ENCODE measurements around the gene MYO10. TPM values are rescaled to one million over a fixed set of nuclear protein-coding genes. Genes with fewer than 3 reads are reported as not detected.

The MYO10 gene
- total RNA-seq, 1 donor from 2014 or later, result 79.5 TPM

GRCh38 chr5:16712178-16712577, 223.9 kb downstream of the MYO10 start:
- DNase-seq (ENCODE audit: low read depth), result no peak

GRCh38 chr5:16709691-16710433, 226.2 kb downstream of the MYO10 start:
- DNase-seq (ENCODE audit: low read depth), result no peak

GRCh38 chr5:16707869-16708192, 228.3 kb downstream of the MYO10 start:
- DNase-seq (ENCODE audit: low read depth), result no peak

- DNase-seq (ENCODE audit: low read depth), result no peak
These were observed 228.8 kb downstream of the MYO10 start for GRCh38 chr5:16707168-16707868.

GRCh38 chr5:16704945-16705344, 231.1 kb downstream of the MYO10 start:
- no peak for DNase-seq (ENCODE audit: low read depth)

GRCh38 chr5:16702964-16703363, 233.1 kb downstream of the MYO10 start:
- DNase-seq (ENCODE audit: low read depth), result no peak

GRCh38 chr5:16701134-16702099, 234.7 kb downstream of the MYO10 start:
- DNase-seq (ENCODE audit: low read depth), result no peak

- DNase-seq (ENCODE audit: low read depth), result no peak
These were observed 236.0 kb downstream of the MYO10 start for GRCh38 chr5:16700081-16700480.

- DNase-seq (ENCODE audit: low read depth), result no peak
These were observed 240.3 kb downstream of the MYO10 start for GRCh38 chr5:16695779-16696178.

- no peak for DNase-seq (ENCODE audit: low read depth)
These were observed 242.2 kb downstream of the MYO10 start for GRCh38 chr5:16693879-16694278.

GRCh38 chr5:16691731-16692130, 244.4 kb downstream of the MYO10 start:
- DNase-seq (ENCODE audit: low read depth), result no peak

GRCh38 chr5:16690243-16690852, 245.7 kb downstream of the MYO10 start:
- DNase-seq (ENCODE audit: low read depth), result peak; percentile 31

- no peak for DNase-seq (ENCODE audit: low read depth)
These were observed 248.2 kb downstream of the MYO10 start for GRCh38 chr5:16687898-16688297.

- DNase-seq (ENCODE audit: low read depth), result peak; percentile 26
These were observed 251.0 kb downstream of the MYO10 start for GRCh38 chr5:16685069-16685468.

GRCh38 chr5:16681876-16682275, 254.2 kb downstream of the MYO10 start:
- peak; percentile 74 for DNase-seq (ENCODE audit: low read depth)

- DNase-seq (ENCODE audit: low read depth), result no peak
These were observed 256.2 kb downstream of the MYO10 start for GRCh38 chr5:16679863-16680262.

GRCh38 chr5:16679190-16679589, 256.9 kb downstream of the MYO10 start:
- DNase-seq (ENCODE audit: low read depth), result no peak

- no peak for DNase-seq (ENCODE audit: low read depth)
These were observed 260.3 kb downstream of the MYO10 start for GRCh38 chr5:16675806-16676205.

GRCh38 chr5:16674750-16675149, 261.3 kb downstream of the MYO10 start:
- DNase-seq (ENCODE audit: low read depth), result no peak

- DNase-seq (ENCODE audit: low read depth), result no peak
These were observed 262.6 kb downstream of the MYO10 start for GRCh38 chr5:16673241-16674201.

- DNase-seq (ENCODE audit: low read depth), result no peak
These were observed 264.9 kb downstream of the MYO10 start for GRCh38 chr5:16671208-16671607.

Measured in renal cortical epithelial cell (primary cell).